Mucosa of descending colon (tissue), 3 donors: ENCODE data around the gene RENBP. TPM values are rescaled to one million over a fixed set of nuclear protein-coding genes. Genes with fewer than 3 reads are reported as not detected.

Source experiments
- ATAC-seq: fragments of 200-7000 bp; cut with Tn5 transposase; one replicate; pipeline ENCODE4 v1.9.1; 2020; ENCODE audit warnings: mild to moderate bottlenecking, moderate library complexity
- DNase-seq, 3 donors: peaks; one replicate each; pipeline ENCODE4 v3.0.0-alpha.2; 2020
- H3K36me3 ChIP-seq: fragments of 200-600 bp; one replicate; pipeline ENCODE4 v1.8.0; 2021; ENCODE audit warnings: low read depth, mild to moderate bottlenecking
- H3K4me1 ChIP-seq: fragments of 200-600 bp; one replicate; pipeline ENCODE4 v1.8.0; 2021; ENCODE audit warnings: low read depth, mild to moderate bottlenecking
- H3K4me3 ChIP-seq: fragments of 200-600 bp; one replicate; pipeline ENCODE4 v1.8.0; 2021; ENCODE audit warnings: mild to moderate bottlenecking
- H3K9me3 ChIP-seq: fragments of 200-600 bp; one replicate; pipeline ENCODE4 v1.8.0; 2021; ENCODE audit warnings: mild to moderate bottlenecking
- intact Hi-C, 2 donors: fragments of 100-400 bp; cut with DNase I in 1 of 2; cut with micrococcal nuclease in 1 of 2; formaldehyde crosslinking; loops; one replicate each; pipeline versions ENCODE4 v1.11.0 to v1.11.1; 2022; cut with DNase I, micrococcal nuclease
- total RNA-seq, 3 donors: library from RNA; stranded (reverse); fragmentation: NEBNext Ultra II Directional in 2 of 3; extraction: Animal tissue kit (Norgen Biotek cat#: 25700) in 2 of 3; gene quantifications; one replicate each; pipeline versions ENCODE4 v1.2.1 to v1.2.4, GENCODE V29; 2021 to 2023
- TF ChIP-seq, protein P1 (sequence below): fragments of 200-600 bp; IDR thresholded peaks from one replicate; pipeline ENCODE4 v1.8.0; 2022; ENCODE audit warnings: antibody characterized with exemption, mild to moderate bottlenecking
- donor health status: DM: no; HTN: no; CAD: no; lungs with moderate emphysema.
- donor health status: DM: no; HTN: no; CAD: no.
- donor health status: DM: no; HTN: yes; CAD: no.

RENBP gene
- total RNA-seq, 3 donors from 2014 or later, result 3.5 to 21.2 (median 10.2) TPM

DNA sequence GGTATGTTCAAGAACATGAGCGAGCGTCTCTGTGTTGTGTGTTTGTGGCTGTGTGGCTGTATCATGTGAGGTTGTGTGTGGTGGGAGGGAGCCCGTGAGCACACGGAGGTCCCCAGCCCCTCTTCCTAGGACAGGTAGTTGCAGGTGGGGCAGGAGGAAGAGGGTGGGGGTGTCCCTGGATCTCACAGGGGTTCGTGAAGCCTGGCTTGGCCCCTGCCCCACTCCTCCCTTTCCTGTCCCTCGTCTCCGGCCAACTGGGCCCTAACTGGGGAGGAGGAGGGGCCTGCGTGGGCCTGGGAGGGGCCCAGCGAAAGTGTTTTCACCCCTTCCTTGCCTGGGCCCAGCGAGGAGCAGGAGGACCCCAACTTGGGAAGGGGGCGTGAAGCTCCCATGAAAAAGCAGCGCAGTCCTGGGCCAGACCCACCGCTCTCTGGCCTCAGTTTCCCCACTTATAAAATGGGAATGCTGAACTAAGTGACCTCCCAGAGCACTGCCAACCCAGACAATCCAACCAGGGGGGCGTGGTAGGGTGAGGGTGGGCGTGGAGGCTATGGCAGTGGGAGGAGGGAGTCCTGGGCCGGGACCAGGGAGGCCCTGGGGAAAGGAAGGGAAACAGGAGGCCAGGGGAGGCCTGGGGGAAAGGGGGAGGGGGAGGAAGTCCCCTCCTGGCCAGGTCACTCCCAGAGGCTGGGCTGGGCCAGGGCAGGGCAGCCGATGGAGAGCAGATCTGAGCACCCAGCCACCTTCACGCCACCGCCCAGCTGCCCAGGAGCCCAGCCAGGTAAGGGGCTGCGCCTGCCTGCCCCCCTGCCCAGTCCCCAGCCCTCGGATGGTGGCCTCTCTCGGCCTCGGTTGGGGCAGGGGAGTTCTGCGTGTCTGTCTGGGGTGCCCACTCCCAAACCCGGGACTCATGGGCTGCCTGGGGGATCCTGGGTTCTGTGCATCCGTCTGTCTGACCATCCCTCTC, 40.2 kb downstream of the RENBP start, which contains the start of gene AVPR2:
Gene AVPR2 (plus strand): TSS at position 683 of the 967 bp plus-strand sequence. CDS start 473 bp downstream, outside the sequence.
- Histone ChIP-seq H3K4me3 (no peak within 1 kb of the TSS), H3K9me3 (no peaks in the 10 kb centered on the region), H3K36me3 (no peaks in the 10 kb centered on the region), H3K4me1 (no peaks in the 10 kb centered on the region)
- intact Hi-C loops, result no loop called here
- TF ChIP-seq, protein P1, sequence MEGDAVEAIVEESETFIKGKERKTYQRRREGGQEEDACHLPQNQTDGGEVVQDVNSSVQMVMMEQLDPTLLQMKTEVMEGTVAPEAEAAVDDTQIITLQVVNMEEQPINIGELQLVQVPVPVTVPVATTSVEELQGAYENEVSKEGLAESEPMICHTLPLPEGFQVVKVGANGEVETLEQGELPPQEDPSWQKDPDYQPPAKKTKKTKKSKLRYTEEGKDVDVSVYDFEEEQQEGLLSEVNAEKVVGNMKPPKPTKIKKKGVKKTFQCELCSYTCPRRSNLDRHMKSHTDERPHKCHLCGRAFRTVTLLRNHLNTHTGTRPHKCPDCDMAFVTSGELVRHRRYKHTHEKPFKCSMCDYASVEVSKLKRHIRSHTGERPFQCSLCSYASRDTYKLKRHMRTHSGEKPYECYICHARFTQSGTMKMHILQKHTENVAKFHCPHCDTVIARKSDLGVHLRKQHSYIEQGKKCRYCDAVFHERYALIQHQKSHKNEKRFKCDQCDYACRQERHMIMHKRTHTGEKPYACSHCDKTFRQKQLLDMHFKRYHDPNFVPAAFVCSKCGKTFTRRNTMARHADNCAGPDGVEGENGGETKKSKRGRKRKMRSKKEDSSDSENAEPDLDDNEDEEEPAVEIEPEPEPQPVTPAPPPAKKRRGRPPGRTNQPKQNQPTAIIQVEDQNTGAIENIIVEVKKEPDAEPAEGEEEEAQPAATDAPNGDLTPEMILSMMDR, result no peak
- DNase-seq, result peak in 1 of 3 donors; percentile 46
- peak; percentile 5 for ATAC-seq

DNA sequence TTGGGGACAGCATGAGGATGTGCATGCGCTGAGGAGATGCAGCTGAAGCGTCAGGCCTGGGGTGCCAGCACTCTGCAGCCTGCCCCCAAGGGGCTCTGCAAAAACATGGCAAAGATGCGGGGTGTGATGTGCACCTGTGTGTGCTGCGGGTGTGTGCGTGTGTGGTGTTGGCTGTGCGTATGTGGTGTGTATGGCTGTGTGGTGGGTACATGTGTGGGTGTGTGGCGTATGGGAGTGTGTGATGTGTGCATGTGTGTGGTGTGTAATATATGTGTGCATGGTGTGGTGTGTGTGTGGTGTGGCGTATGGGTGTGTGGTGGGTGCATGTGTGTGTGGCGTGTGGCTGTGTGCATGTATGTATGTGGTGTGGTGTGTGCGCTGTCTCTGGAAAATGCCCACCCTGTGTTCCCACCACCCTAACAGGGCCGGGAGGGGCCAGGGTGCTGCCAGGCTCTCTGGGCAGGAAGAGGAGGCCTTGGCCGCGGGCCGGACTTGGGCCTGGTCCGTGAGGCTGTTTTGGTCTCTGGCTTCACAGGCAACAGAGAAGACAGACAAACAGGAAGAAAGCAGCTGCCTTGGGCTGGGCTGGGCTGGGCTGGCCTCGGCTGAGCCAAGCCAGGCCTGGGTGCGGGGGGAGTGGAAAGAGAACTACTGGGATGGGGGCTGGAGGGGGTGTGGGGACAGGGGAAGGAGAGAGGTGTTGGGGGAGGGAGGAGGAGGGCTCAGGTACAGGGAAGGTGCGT, 41.0 kb downstream of the RENBP start:
- intact Hi-C loops, result no loop called here
- Histone ChIP-seq H3K36me3 (no peaks in the 10 kb centered on the region), H3K4me3 (no peak overlapping the region), H3K9me3 (no peaks in the 10 kb centered on the region), H3K4me1 (no peaks in the 10 kb centered on the region)
- TF ChIP-seq, protein P1, result no peak
- DNase-seq (no peak), ATAC-seq (peak; percentile 32)

DNA sequence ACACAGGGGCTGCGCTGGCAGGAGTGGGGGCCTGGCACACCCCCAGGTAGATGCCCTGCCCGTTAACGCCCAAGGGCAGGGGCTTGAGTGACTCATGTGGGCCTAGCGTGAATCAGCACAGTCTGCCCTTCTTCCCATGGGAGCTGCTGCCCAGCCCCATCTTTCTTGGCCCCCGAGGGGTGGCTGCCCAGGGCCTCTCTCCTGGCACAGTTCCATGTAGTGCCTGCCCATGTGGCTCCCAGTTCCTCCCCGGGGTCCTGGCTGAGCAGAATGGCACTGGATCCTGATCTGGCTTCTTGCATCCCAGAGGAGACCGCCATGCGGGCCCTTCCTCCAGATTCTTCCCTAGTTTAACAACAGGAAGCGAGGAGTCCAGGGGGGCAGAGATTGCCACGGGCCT, 42.1 kb downstream of the RENBP start:
- Histone ChIP-seq H3K9me3 (no peaks in the 10 kb centered on the region), H3K4me1 (no peaks in the 10 kb centered on the region), H3K36me3 (no peaks in the 10 kb centered on the region), H3K4me3 (no peak overlapping the region)
- ATAC-seq (no peak), DNase-seq (no peak)
- intact Hi-C loops, result no loop called here
- TF ChIP-seq, protein P1, result no peak

DNA sequence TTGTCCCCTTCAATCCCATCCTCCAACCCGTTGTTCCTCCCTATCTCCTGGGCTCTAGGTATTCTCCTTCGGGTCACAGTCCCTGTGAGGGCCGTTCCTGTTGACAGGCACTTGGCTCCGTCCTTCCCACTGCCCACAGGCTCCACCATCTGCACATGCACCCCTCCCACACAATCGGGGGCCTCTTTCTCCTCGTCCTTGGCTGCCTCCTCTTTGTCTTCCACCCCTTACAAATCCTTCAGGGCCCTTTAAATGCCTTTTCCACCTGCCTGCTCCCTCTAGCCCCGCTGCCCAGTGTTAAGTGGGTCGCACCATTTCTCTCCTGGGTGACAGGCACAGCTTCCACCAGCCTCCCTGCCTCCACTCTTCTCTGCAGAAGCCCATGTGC, 42.7 kb downstream of the RENBP start:
- no peak for ATAC-seq
- Histone ChIP-seq H3K4me1 (no peaks in the 10 kb centered on the region), H3K36me3 (no peaks in the 10 kb centered on the region), H3K9me3 (no peaks in the 10 kb centered on the region), H3K4me3 (no peak overlapping the region)
- intact Hi-C loops, result no loop called here
- TF ChIP-seq, protein P1, result no peak
- no peak for DNase-seq

DNA sequence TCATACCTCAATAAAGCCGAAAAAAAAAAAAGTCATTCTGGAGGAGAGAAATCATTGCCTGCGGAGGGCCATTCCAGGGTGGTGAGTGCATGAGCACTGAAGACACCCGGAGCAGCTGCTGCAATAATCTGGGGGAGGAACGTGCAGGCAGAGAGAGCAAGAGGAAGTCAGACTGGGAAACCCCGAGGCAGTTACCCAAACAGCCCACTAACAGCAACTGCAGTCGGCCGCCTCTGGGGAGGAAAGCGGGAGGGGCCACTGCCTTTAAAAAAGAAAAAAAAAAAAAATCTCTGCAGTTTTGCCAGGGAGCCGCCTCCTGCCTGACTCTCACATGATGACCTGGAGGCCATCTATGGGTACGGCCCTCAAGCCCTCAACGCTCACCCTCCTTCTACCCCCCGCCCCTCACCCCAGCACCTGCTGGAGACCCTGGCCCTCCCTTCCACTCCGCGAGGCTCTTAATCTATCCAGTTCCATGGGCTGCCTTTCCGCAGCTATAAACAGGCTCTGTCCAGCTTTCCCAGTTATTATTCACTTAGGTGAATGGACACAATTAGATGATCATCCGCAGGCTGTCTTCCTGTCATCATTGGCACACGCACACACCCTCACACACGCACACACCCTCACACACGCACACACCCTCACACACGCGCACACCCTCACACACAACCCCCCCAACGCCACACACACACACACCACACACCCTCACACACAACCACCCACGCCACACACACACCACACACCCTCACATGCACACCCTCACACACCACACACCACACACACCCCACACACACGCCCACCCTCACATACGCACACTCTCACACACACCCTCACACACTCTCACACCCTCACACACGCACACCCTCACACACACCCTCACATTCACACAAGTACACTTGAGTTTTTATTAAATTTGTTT, 43.4 kb downstream of the RENBP start:
- intact Hi-C loops, result no loop called here
- TF ChIP-seq, protein P1, result no peak
- ATAC-seq (peak; percentile 64), DNase-seq (peak in 1 of 3 donors; percentile 47)
- Histone ChIP-seq H3K9me3 (no peaks in the 10 kb centered on the region), H3K4me1 (no peaks in the 10 kb centered on the region), H3K36me3 (no peaks in the 10 kb centered on the region), H3K4me3 (no peak overlapping the region)
